ENCODE data around the gene PYY.
"Not testable (repeated sequence)": the region's sequence is repeated elsewhere in the genome, so short reads cannot be mapped to it uniquely, and the experiment has no call there.

The PYY gene

DNA sequence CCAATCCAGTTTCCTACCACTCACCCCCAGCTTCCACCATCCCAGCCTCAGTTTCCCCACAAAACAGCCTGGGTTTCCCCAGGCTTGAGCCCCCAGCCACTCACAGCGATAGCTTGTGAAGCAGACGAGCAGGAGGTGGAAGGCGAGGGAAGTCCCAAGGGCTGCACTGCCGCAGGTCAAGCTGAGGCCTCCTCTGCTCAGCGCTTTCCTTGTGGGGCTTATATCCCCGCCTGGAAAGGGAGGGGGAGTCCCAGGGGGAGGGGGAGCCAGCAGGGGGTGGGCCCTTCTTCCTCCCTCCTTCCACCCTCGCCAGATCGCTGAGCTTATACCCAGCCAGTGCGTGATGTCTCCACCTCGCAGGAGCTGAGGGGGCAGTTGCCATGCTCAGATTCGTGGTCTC, at the start of gene PYY:
PYY (minus strand) TSS at position 195 of the 400 bp plus-strand sequence. CDS start 457 bp downstream, outside the sequence.
- no peak for DNase-seq (ENCODE audit: low read depth)

DNA sequence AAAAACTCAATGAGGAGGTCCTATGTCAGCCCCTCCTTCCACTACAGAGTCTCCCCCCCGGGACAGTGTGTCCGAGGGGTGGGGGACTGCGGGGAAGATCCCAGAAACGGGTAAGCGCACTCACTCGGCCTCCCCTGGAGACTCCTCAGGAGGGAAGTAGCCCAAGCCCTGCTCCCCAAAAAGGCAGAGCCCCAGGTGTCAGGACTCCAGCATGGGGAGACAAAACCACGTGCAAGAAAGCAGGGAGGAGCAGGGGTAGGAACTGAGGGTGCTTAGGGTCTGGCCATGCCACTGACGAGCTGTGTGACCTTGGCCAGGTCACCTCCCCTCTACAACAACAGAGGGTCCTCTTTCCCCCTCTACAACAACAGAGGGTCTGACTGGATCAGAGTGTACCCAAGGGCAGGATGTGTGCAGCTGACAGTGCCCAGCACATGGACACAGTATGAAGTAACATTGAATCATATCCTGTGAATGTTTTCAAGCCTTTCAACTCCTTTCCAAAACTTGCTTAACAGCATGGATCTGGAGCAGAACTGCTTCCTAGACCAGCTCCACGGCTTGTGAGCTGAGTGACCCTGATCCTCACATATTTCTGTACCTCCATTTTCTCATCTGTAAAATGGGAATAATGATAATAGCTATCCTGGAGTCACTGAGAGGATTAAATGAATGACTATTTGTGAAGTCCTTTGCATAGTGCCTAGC, 48.6 kb upstream of the PYY start:
- DNase-seq (ENCODE audit: low read depth): no peak

GRCh38 chr17:44001461-44001920, 47.8 kb upstream of the PYY start:
- DNase-seq (ENCODE audit: low read depth): no peak

GRCh38 chr17:44000871-44001460, 47.2 kb upstream of the PYY start:
- no peak for DNase-seq (ENCODE audit: low read depth)

DNA sequence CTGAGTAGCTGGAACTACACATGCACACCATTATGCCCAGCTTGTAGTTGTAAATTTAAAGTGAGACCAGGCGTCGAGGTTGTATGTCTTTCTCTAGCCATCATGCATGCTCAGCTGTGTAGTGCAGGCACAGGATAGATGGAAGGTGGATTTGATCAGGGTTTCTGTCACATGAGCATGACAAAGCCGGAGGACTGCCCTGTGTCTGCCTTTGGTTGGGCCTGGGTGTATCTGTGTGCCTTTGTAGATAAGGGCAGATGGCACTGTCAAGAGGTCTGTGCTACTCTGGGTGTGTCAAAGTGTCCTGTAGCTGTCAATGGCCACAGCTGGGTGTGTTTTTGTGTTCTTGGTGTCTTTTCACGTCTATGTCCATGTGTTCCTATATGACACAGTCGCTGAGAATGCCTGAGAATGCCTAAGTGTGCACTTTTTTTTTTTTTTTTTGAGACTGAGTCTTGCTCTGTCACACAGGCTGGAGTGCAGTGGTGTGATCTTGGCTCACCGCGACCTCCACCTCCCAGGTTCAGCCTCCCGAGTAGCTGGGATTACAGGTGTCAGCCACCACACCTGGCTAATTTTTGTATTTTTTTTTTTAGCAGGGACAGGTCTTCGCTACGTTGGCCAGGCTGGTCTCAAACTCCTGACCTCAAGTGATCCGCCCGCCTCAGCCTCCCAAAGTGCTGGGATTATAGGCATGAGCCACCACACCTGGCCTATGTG, 46.6 kb upstream of the PYY start:
- DNase-seq (ENCODE audit: low read depth): no peak

DNA sequence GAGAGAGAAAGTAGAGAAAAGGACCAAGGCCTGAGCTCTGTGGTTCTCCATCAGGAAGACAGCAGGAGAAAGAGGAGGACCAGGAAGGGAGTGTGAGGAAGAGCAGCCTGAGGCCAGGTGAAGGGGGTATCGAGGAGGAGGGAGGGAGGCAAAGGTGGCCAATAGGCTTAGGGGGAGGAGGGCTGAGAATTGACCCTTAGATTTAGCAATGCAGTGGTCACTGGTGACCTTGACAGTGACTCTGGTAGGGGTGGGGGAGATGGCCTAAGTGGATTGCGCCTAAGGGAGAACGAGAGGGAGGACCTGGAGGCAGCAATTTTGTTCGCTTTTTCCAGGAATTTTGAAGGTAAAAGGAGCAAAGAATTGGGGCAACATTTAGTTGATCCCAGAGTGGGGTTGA, 45.3 kb upstream of the PYY start:
- no peak for DNase-seq (ENCODE audit: low read depth)

DNA sequence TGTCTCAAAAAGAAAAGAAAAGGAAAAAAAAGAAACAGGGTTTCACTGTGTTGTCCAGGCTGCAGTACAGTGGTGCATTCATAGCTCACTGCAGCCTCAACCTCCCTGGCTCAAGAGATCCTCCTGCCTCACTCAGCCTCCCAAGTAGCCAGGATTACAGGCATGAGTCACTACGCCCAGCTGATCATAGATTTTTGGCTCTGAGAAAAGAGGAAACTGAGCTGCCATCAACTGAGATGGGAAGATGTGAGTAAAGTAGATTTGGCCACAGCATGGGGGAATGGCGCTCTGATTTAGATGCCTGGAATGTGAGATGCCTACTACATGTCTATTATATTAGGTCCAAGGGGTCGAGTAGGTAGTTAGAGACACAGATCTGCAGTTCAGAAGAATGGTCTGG, 44.8 kb upstream of the PYY start:
- no peak for DNase-seq (ENCODE audit: low read depth)

DNA sequence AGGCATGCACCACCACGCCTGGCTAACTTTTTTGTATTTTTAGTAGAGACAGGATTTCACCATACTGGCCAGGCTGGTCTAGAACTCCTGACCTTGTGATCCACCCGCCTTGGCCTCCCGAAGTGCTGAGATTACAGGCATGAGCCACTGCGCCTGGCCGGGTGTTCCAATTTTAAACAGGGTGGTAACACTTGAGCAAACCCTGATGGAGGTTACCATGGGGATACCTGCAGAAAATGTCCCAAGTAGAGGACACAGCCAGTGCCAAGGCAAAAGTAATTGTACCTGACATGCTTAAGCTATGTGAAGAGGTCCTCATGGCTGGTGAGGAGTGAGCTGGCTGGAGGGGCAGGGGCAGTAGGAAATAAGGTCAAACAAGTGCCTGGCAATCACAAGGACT, 43.4 kb upstream of the PYY start:
- DNase-seq (ENCODE audit: low read depth): not testable (repeated sequence)

DNA sequence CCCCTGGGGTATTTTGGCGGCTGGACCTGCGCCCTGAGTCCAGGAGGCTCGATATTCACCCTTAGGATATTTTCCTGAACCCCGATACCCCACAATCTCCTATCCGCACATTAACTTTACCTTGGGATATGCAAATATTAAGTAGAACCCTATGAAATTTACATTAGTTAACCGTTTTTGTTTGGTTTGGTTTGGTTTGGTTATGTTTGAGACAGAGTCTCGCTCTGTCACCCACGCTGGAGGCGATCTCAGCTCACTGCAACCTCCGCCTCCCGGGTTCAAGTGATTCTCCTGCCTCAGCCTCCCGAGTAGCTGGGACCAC, 41.4 kb upstream of the PYY start:
- DNase-seq (ENCODE audit: low read depth): no peak

- DNase-seq (ENCODE audit: low read depth): peak; percentile 38
Observed at GRCh38 chr17:43994272-43995149, 40.8 kb upstream of the PYY start.

DNA sequence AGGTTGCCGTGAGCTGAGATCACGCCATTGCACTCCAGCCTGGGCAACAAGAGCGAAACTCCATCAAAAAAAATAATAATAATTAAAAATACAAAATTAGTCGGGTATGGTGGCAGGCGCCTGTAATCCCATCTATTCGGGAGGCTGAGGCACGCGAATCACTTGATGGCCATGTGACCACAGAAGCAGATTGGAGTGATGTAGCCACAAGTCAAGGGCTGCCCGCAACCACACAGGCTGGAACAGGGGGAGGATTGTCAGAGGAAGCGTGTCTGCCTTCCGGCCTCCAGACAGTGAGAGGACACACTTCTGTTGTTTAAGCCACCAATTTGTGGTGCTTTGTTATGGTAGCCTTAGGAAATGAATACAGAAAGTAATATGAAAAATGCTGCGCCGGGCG, 38.9 kb upstream of the PYY start:
- DNase-seq (ENCODE audit: low read depth): no peak

GRCh38 chr17:43988301-43988700, 34.6 kb upstream of the PYY start:
- no peak for DNase-seq (ENCODE audit: low read depth)

DNA sequence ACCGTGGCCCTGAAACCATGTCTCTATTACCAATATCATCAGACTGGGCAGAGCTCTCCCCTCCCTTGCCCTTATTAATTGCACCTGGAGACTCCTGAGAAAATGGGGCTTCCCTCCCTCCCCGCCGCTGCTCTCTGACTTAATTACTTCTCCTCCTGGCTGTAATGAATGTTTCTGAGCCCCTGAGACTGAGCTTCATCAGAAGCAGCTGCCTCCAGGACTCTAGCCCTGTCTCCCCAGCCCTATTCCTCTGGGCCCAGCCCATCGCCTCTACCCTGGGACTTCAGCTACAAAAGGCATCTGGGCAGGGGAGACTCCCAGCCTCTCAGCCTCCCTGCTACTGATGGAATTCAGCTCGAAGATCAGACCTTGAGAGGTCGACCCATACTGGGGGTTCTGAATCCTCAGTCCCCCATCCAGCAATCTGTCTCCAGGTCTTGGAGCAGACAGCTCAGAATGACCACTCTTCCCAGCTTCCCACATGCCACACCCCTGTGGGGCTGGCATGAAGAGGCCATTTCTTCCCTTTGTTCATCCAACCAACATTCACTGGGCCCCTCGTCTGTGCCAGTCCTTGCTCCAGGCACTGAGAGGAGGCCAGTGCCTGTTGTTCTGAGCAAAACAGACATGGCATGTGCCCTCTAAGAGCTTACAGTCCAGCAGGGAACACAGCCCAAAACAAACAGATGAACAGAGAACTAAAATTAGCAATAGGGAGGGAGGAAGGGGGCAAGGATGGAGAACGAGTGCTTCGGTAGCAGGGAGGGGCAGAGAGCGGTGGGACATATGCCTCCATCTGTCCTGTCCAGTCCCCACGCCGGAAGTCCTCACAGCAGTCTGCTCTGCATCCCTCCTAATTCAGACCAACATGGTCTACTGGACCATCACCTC, 33.6 kb upstream of the PYY start:
- DNase-seq (ENCODE audit: low read depth): no peak

GRCh38 chr17:43986225-43986981, 32.7 kb upstream of the PYY start:
- no peak for DNase-seq (ENCODE audit: low read depth)

DNA sequence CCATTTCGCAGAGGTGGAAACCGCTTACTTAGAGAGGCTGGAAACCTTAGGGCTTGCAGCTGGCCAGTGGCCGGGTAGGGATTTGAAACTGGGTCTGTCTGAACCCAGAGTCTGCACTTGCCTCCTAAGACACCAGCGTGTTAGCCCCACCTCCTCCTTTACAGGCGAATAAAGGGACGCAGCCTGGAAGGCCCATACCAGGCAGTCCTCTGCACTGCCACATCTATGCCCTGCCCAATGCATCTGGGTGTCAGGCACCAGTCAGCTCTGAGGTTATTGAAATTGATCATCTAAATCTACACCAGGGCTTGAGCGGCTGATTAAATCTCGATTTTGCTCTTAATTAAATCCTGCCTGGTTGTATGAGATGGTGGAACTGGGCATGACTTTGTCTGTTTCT, 30.8 kb upstream of the PYY start:
- DNase-seq (ENCODE audit: low read depth): no peak

GRCh38 chr17:43983515-43984411, 30.0 kb upstream of the PYY start:
- no peak for DNase-seq (ENCODE audit: low read depth)

DNA sequence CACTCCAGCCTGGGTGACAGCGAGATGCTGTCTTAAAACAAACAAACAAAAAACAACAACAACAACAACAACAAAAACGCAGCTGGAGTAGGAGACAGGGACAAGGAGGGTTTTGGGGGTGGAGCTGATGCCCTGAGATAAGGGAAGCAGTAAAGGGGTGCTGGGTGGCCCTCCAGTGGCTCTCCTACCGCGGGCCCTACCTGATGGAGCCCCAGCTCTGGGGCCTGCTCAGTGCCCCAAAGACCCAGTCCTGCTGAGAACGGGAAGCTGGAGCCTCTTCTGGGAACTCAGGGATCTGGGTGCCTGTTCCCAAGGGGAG, 29.4 kb upstream of the PYY start:
- DNase-seq (ENCODE audit: low read depth): no peak

DNA sequence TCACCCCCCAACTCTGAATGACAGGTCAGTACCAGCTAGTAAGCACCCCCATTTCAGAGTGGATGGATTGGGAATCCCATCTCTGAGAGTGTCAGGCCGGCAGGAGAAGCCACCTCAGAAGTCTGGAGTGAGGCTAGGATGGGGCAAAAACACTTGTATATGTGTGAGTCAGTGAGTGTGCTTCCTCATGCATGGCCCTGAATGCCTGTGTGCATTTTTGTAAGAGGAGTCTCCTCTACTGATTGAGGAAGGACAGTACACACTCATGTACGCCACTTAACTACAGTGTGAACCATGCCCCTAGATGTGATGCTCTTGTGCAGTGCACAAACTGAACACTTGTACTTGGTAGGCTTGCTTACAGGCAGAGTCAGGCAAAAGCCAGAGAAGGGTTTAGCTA, 28.4 kb upstream of the PYY start:
- no peak for DNase-seq (ENCODE audit: low read depth)

DNA sequence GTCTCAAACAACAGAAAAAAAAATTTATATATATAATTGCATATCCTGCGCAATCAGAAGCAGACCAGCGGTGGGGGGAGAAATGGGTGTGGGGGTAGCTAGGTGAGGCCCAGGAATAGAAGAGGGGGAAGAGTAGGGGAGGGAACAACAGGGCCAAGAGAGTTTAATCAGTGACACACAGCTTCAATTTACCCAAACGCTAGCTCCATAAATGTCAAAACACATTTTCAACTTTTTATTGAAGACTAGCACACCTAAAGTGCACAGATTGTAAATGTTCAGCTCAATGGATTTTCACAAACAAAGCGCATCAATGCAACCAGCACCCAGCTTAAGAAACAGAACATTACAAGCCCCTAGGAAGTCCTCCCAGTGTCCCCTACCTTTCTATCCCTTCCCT, 25.9 kb upstream of the PYY start:
- DNase-seq (ENCODE audit: low read depth): no peak

GRCh38 chr17:43979011-43979410, 25.3 kb upstream of the PYY start:
- DNase-seq (ENCODE audit: low read depth): no peak

All from stimulated activated CD8-positive, alpha-beta memory T cell treated with anti-CD3 and anti-CD28 coated beads, Interleukin-7, amount 100 ng/mL, for 24 hours (primary cell).